Skeletal muscle tissue (tissue), 5 donors: ENCODE measurements around the gene TTC14. TPM values are rescaled to one million over a fixed set of nuclear protein-coding genes. Genes with fewer than 3 reads are reported as not detected.

Experiments
- H3K27ac ChIP-seq: one replicate; pipeline ENCODE4 v1.7.0; 2013; ENCODE audit warnings: mild to moderate bottlenecking, low read depth, low read length, inconsistent platforms
- H3K27me3 ChIP-seq, 3 donors: one replicate each; pipeline ENCODE4 v1.7.0; 2013; ENCODE audit warnings: low read length in 3 of 3; ENCODE audit not compliant: control insufficient read depth in 3 of 3, insufficient read depth in 3 of 3
- H3K36me3 ChIP-seq, 3 donors: one replicate each; pipeline ENCODE4 v1.7.0; 2013; ENCODE audit warnings: low read length in 3 of 3; ENCODE audit not compliant: control insufficient read depth in 3 of 3, insufficient read depth in 3 of 3
- H3K4me1 ChIP-seq, 3 donors: one replicate each; pipeline ENCODE4 v1.7.0; 2013; ENCODE audit warnings: low read length in 3 of 3, mild to moderate bottlenecking in 3 of 3; ENCODE audit not compliant: control insufficient read depth in 3 of 3, insufficient read depth in 3 of 3
- H3K4me3 ChIP-seq, 3 donors: one replicate each; pipeline ENCODE4 v1.7.0; 2013; ENCODE audit warnings: low read length in 3 of 3
- H3K9ac ChIP-seq, 3 donors: one replicate each; pipeline ENCODE4 v1.7.0; 2013; ENCODE audit warnings: low read length in 3 of 3, mild to moderate bottlenecking in 3 of 3, moderate library complexity in 2 of 3, low read depth in 1 of 3
- H3K9me3 ChIP-seq, 3 donors: one replicate each; pipeline ENCODE4 v1.7.0; 2013; ENCODE audit warnings: low read length in 3 of 3; ENCODE audit not compliant: control insufficient read depth in 3 of 3
- small RNA-seq: library from RNA; depleted of rRNA; stranded (forward); fragments of <200 nt; gene quantifications from one replicate; pipeline ENCODE3, GENCODE V24; 2014
- total RNA-seq: library from RNA; depleted of rRNA; stranded (reverse); fragments of >200 nt; gene quantifications from one replicate; pipeline ENCODE4 v1.2.3, GENCODE V29; 2014
- donor health status: Osteomylitis.

The TTC14 gene
- total RNA-seq, 1 donor from 2014 or later: 15.1 TPM

DNA sequence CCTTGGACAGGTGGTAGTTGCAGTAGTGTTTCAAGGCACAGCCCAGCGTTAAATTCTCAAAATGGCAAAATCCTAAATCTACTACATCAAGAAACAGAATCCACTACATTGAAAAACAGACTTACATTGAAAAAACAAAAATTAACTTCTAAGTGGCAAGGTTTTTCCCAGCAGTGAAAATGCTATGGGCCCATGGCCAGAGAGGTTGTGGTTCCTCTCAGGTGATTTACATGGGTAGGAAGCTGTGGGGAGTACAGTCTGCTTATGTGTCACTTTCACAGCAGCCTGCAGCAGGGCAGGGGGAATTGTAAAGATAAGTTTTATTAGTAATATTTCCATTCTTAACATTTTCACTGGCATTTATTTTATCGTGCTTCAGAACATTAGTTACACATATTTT is 24.9 kb downstream of the TTC14 start:
- no peak overlapping the region for H3K4me3 ChIP-seq
- peaks cover 0 to 7% (median 4%) of the 10 kb centered on the region in 3 donors for H3K36me3 ChIP-seq
- H3K9ac ChIP-seq: no peak overlapping the region
- no peaks in the 10 kb centered on the region for H3K4me1 ChIP-seq
- no peaks in the 10 kb centered on the region for H3K27me3 ChIP-seq
- H3K27ac ChIP-seq: no peak overlapping the region
- no peaks in the 10 kb centered on the region for H3K9me3 ChIP-seq

DNA sequence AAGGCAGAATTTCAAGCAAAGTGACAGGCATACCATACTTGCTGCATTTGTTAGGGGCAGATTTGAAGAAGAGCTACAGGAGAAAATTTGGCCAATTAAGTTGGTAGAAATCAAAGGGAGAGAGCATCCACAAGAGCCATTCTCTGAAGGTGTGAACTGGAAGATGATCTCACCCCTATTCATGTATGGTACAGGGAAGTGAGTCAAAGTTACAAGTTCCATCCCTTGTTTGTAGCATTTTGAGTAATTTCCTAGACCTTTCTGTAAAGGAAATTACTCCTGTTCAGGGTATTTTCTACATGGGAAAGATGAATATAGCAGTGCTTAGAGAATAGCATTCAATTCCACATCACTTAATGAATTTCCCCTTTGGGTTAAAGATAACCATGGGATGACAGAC is 28.4 kb downstream of the TTC14 start:
- H3K4me3 ChIP-seq: no peak overlapping the region
- no peak overlapping the region for H3K27ac ChIP-seq
- no peaks in the 10 kb centered on the region for H3K4me1 ChIP-seq
- H3K9me3 ChIP-seq: no peaks in the 10 kb centered on the region
- H3K9ac ChIP-seq: no peak overlapping the region
- peaks cover 0 to 7% (median 4%) of the 10 kb centered on the region in 3 donors for H3K36me3 ChIP-seq
- H3K27me3 ChIP-seq: no peaks in the 10 kb centered on the region

DNA sequence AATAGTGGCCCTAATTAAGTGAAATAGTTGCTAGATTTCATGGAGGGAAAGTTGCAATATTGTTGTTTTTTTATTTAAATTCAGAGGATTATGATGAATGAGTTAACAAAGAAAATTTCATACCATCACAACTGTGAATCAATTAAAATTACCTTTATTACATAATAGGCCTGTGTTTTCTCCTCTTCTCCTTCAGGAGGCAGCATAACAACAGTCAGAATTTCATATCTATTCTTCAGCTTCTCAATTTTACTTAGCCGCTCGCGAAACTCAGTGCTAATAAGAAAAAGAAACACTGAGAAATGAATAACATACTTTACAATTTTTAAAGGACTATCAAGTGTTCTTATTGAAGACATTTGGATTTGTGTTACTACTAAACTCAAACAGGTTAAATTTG is 29.4 kb downstream of the TTC14 start:
- no peak overlapping the region for H3K9ac ChIP-seq
- peaks cover 0 to 6% (median 4%) of the 10 kb centered on the region in 3 donors for H3K36me3 ChIP-seq
- H3K27ac ChIP-seq: no peak overlapping the region
- no peaks in the 10 kb centered on the region for H3K9me3 ChIP-seq
- H3K4me1 ChIP-seq: no peaks in the 10 kb centered on the region
- no peak overlapping the region for H3K4me3 ChIP-seq
- no peaks in the 10 kb centered on the region for H3K27me3 ChIP-seq

DNA sequence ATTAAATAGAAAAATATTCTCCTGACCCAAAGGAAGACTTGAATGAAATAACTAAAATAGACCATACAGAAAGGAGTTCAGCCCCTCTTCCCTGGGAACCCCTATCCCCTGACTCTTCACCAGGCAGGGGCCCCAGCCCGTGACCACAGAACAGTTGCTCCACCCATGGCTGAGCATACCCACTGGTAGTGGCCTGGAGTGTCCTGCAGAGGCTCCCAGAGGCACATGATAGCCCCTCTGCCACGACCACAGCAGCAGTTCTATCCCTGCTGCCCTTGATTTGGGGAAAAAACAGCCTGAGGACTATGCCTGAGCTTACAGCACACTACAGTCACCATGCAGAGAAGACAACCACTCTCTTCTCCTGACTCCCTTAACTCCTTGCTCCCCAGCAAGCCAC is 31.8 kb downstream of the TTC14 start:
- H3K27ac ChIP-seq: no peak overlapping the region
- H3K4me3 ChIP-seq: no peak overlapping the region
- no peaks in the 10 kb centered on the region for H3K36me3 ChIP-seq
- H3K4me1 ChIP-seq: no peaks in the 10 kb centered on the region
- H3K9ac ChIP-seq: no peak overlapping the region
- no peaks in the 10 kb centered on the region for H3K27me3 ChIP-seq
- no peaks in the 10 kb centered on the region for H3K9me3 ChIP-seq

DNA sequence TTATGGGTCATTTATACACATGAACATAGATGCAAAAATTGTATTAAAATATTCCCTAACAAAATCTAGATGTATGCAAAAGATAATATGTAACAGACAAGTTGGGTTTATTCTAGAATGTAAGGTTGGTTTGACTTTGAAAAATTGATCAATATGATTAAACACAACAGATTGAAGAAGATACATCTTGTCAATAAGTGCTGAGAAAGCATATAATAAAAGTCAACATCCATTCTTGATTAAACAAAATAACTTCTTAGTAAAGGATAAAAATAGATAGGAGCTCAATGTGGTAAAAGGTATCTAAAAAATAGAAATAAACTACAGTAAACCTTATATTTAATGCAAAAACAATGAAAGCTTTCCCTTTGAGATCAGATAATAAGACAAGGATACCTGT is 39.0 kb downstream of the TTC14 start:
- no peaks in the 10 kb centered on the region for H3K36me3 ChIP-seq
- no peak overlapping the region for H3K9ac ChIP-seq
- no peaks in the 10 kb centered on the region for H3K9me3 ChIP-seq
- no peak overlapping the region for H3K4me3 ChIP-seq
- H3K27me3 ChIP-seq: no peaks in the 10 kb centered on the region
- H3K4me1 ChIP-seq: no peaks in the 10 kb centered on the region
- no peak overlapping the region for H3K27ac ChIP-seq

DNA sequence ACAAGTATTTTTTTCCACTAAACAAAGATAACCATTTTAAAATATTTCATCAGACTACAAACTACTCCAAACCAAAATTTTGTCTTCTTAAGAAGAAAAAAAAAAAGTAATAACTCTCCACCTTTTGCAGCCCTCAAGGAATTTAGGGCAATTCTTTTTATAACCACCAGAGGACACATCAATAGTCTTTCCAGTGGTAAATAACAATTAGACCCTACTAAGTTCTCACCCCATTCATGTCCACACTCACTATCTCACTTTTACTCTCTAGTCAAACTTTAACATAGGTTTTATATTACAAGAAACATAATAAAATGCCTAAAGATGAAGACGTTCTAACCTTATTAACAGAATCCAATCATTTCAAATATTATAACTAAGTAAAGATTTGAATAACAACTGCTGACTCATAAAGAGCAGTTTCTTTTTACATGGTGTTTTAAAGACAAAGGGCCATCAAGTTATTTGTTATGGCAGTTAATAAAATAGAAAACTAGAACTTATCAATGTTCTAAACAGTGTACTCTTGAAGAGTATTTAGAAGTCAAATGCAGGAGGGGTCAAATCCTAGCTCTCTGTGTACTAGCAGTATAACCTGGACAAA is 44.3 kb downstream of the TTC14 start:
- H3K4me3 ChIP-seq: no peak overlapping the region
- no peaks in the 10 kb centered on the region for H3K4me1 ChIP-seq
- no peaks in the 10 kb centered on the region for H3K9me3 ChIP-seq
- H3K9ac ChIP-seq: no peak overlapping the region
- H3K36me3 ChIP-seq: no peaks in the 10 kb centered on the region
- no peaks in the 10 kb centered on the region for H3K27me3 ChIP-seq
- H3K27ac ChIP-seq: no peak overlapping the region

DNA sequence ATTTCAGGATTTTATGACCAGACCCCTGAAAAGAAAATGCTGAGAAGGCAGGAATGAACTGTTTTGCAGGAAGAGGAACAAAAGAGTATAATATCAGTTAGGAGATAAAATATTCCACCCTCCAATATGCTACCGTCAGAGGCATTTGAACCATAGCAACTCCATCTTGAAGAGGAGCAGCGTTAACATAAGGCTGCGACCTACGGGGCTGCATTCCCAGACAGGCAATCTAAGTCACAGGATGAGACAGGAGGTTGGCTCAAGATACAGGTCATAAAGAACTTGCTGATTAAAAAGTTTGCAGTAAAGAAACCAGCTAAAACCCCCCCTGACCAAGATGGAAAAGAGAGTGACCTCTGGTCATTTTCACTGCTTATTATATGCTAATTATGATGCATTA is 54.4 kb downstream of the TTC14 start:
- no peak overlapping the region for H3K4me3 ChIP-seq
- no peak overlapping the region for H3K9ac ChIP-seq
- no peaks in the 10 kb centered on the region for H3K4me1 ChIP-seq
- H3K36me3 ChIP-seq: no peaks in the 10 kb centered on the region
- no peaks in the 10 kb centered on the region for H3K9me3 ChIP-seq
- H3K27me3 ChIP-seq: no peaks in the 10 kb centered on the region
- H3K27ac ChIP-seq: no peak overlapping the region

DNA sequence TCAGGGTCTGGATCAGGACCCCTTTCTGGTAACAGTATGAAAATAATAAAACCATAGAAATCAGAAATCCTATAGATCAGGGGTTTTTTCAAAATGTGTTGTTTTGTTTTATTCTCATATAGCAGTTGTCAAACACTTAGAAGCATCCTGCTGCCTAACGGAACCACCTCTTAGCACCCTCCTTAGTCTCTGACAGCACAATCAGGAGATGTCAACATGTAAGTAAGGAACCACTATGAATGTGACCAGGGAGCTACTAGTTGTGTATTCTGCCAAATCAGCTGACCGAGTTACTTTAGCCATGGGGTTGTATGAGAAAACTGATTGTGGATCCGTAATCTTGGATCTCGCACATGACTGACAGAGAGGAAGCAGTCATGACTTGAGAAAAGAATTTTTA is 55.1 kb downstream of the TTC14 start:
- no peaks in the 10 kb centered on the region for H3K36me3 ChIP-seq
- H3K27me3 ChIP-seq: no peaks in the 10 kb centered on the region
- H3K4me3 ChIP-seq: no peak overlapping the region
- H3K9me3 ChIP-seq: no peaks in the 10 kb centered on the region
- H3K27ac ChIP-seq: no peak overlapping the region
- no peak overlapping the region for H3K9ac ChIP-seq
- H3K4me1 ChIP-seq: no peaks in the 10 kb centered on the region

Small RNAs within 50 kb of the gene (small RNA-seq; reads per million reads assigned to genes)
- gene AC068298.1 (not detected), gene RNU6-486P (not detected)

Other genes with a start within 250 kb of the TTC14 start
- not detected for gene CCDC39, start 77.3 kb downstream of the TTC14 start, total RNA-seq